Stimulated activated CD8-positive, alpha-beta memory T cell treated with anti-CD3 and anti-CD28 coated beads, Interleukin-12 subunit alpha, Interleukin-12 subunit beta, amount 100 ng/mL, for 24 hours (primary cell): Measurements from ENCODE around the gene ATP9B.
"Not testable (repeated sequence)": the region's sequence is repeated elsewhere in the genome, so short reads cannot be mapped to it uniquely, and the experiment has no call there.

Experiments used
- DNase-seq: peaks from one replicate; pipeline ENCODE4 v3.0.0-alpha.2; 2020; ENCODE audit errors: extremely low read depth

Gene ATP9B

GRCh38 chr18:79326413-79327198, 257.4 kb downstream of the ATP9B start:
- no peak for DNase-seq

DNA sequence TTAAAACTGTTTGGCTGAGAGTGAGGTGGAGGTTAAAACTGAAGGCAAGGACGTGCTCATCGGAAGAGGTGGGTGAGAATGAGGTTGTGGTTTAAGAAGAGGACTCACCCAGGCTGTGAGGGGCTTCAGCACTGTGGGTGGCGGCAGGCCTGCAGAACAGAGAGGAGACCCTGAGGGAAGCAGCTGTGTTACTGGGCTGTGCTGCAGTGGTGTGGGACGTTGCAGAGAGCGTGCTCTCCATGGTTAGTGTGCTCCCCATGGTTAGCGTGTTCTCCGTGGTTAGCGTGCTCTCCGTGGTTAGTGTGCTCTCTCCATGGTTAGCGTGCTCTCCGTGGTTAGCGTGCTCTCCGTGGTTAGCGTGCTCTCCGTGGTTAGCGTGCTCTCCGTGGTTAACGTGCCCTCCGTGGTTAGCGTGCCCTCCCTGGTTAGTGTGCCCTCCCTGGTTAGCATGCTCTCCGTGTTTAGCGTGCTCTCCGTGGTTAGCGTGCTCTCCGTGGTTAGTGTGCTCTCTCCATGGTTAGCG, 258.1 kb downstream of the ATP9B start:
- no peak for DNase-seq

DNA sequence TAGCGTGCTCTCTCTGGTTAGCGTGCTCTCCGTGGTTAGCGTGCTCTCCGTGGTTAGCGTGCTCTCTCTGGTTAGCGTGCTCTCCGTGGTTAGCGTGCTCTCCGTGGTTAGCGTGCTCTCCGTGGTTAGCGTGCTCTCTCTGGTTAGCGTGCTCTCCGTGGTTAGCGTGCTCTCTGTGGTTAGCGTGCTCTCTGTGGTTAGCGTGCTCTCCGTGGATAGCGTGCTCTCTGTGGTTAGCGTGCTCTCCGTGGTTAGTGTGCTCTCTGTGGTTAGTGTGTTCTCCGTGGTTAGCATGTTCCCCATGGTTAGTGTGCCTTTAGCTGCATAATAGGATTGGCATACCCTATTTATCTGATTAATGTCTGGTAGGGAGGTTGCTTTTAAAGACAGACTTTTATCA, 258.7 kb downstream of the ATP9B start:
- DNase-seq: not testable (repeated sequence)

DNA sequence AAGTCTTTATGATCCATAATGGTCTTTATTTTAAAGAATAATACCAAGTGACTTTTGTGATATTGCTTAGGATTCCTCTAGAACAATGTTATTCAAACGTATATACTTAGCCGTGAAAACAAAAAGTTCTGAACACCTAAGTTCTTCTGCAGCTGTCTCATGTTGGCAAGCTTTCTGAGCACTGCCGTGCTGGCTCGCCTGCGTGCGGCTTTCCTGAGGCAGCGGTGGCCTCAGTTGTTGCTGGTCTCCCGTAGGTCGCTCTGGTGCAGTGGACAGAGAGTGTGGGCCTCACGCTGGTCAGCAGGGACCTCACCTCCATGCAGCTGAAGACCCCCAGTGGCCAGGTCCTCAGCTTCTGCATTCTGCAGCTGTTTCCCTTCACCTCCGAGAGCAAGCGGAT, 259.7 kb downstream of the ATP9B start:
- no peak for DNase-seq

DNA sequence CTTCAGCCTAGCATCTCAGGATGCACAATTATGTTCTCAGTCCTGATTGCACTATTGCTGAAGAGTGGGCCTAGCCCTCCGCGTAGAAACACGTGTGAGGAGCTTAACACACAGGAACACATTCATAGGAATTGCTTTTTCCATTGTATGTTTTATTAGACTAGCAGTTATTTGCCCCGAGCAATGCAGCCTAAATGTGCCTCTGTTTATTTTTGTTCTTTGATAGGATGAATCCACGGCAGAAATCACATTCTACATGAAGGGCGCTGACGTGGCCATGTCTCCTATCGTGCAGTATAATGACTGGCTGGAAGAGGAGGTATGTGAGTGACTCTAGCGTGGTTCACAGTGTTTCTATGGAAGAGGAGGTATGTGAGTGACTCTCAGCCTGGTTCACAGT, 260.6 kb downstream of the ATP9B start:
- no peak for DNase-seq

DNA sequence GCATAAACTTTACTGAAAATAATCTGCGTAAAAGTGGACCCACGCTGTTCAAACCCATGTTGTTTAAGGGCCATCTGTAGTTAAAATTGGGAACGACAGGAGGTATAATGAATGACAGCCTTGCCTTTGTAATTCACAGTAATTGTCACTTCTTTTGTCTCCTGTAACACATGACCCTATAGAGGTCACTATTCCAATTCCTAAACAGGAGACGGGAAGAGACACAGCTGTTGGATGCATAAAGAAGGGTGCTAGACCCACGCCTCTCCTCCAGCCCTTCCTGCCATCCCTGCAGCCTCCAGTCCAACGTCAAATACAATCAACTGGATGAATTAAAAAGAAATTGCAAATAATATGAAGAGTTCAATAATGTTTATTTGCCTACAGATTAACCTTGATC, 263.5 kb downstream of the ATP9B start:
- DNase-seq: no peak

- DNase-seq: no peak
These were observed 263.9 kb downstream of the ATP9B start for GRCh38 chr18:79333046-79333445.

- no peak for DNase-seq
These were observed 265.5 kb downstream of the ATP9B start for GRCh38 chr18:79334496-79335233.

DNA sequence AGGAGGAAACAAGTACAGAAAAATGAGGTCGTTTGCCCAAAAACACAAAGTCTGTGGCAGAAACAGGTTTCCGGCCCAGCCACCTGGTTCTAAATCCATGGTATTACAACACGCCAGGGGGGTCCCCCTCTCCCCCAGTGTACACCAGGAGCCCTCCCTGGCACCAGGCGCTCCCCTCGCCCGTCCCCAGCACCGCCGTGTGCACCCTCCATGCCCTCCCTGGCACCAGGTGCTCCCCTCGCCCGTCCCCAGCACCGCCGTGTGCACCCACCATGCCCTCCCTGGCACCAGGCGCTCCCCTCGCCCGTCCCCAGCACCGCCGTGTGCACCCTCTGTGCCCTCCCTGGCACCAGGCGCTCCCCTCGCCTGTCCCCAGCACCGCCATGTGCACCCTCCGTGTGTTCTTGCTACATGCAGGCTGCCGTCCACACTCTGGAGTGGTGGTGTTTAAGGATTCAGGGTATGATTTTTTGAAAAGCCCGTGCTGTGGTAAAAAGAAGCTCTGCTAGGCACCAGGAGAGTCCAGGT, 266.7 kb downstream of the ATP9B start:
- no peak for DNase-seq

DNA sequence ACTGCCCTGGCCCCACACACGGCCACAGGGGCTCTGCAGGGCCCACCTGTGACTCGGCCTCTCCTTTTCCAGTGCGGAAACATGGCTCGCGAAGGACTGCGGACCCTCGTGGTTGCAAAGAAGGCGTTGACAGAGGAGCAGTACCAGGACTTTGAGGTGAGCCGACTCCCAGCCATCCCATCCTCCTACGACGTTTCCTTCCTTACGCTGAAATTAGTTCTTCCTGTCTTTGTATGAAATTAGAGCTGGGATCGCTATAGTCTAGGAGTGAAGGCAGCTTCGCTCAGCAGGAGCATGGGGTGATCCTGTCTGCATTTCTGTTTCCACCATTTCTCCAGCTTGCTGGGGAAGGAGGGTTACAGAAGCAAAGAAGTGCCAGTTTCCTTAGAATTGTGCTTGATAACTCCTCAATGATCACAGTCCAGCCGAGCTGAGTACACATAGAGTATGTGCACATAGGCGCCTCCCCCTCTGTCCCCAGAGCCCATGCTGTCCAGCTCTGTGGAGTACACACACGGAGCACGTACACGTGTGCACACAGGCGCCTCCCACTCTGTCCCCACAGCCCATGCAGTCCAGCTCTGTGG, 267.5 kb downstream of the ATP9B start:
- DNase-seq: no peak

- no peak for DNase-seq
These were observed 268.0 kb downstream of the ATP9B start for GRCh38 chr18:79337184-79337583.

DNA sequence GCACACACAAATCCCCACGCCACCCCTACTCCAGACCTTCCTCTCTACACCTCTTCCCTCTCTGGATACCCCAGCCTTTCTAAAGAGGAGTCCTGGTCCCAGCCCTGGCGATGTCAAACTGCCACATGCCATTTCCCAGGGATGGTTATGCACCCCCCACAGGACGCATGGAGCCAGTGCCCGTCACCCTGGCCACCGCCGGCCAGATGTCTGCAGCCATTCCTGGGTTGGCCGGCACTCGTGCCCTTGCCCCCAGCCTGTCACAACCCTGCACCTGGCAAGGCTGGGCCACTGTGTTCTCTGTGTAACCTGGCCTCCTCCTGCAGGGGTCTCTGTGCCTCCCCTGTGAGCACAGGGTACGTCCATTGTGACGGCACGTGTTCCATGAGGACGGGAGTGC, 268.4 kb downstream of the ATP9B start:
- DNase-seq: no peak

DNA sequence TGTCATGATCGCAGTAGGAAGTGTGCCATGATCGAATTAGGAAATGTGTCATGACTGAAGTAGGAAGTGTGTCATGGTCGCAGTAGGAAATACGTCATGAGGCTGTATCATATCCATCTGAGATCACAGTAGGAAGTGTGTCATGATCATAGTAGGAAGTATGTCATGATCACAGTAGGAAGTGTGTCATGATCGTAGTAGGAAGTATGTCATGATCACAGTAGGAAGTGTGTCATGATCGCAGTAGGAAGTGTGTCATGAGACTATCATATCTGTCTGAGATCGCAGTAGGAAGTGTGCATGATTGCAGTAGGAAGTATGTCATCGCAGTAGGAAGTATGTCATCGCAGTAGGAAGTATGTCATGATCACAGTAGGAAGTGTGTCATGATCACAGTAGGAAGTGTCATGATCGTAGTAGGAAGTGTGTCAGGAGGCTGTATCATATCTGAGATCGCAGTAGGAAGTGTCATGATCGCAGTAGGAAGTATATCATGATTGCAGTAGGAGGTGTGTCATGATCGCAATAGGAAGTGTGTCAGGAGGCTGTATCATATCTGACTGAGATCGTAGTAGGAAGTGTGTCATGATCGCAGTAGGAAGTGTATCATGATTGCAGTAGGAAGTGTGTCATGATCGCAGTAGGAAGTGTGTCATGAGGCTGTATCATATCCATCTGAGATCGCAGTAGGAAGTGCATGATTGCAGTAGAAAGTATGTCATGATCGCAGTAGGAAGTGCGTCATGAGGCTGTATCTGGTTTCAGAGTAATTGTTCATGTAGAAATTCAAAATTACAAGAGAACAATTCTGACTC, 270.1 kb downstream of the ATP9B start:
- no peak for DNase-seq

GRCh38 chr18:79343567-79344207, 274.5 kb downstream of the ATP9B start:
- DNase-seq: no peak

- DNase-seq: no peak
These were observed 275.0 kb downstream of the ATP9B start for GRCh38 chr18:79344208-79344581.

DNA sequence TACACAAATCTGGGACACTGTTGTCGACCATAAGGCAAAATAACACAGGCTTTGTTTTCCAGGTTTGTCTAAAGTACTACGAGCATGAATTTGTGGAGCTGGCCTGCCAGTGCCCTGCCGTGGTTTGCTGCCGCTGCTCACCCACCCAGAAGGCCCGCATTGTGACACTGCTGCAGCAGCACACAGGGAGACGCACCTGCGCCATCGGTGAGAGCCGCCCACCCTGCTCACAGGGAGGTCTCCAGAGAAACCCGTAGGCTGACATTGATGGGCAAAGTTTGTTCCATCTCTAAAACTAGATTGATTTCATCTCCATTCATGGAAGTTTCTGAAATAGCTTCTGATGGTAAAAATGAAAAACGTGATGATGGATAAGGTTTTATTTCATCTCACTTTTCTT, 276.2 kb downstream of the ATP9B start:
- no peak for DNase-seq

GRCh38 chr18:79345981-79346380, 276.8 kb downstream of the ATP9B start:
- DNase-seq: no peak

DNA sequence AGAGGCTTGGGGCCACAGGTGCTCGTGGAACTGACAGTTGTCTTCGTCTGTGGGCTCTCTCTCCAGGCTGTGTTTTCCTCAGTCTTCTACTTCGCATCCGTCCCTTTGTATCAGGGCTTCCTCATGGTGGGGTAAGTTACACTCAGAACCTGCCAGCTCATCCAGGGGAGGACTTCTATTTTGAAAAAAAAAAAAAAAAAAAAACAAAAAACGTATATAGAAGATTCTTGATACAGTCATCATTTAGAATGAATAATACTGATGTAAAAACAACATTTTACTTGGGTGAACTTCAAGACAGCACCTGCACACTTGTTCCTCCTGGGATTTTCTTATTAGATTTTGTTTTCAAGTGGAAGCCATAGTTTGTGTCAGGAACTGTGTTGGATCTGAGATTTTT, 278.9 kb downstream of the ATP9B start:
- no peak for DNase-seq

DNA sequence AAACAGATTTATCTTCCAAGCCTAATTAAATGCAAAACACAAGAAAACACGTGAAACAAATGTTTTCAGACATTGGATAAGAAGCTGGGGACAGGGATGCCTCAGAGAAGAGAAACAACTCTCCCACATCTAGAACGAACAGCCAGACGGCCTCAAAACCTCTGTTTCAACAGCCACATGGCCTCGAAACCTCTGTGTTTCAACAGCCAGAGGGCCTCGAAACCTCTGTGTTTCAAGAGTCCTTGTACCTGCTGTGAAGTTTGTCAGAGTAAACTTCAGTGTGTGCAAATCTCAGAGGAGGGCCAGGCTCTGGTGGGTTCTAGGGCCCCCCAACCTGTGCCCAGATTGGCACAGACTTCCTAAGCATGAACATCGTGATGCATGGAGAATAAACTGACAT, 283.2 kb downstream of the ATP9B start:
- DNase-seq: no peak

- DNase-seq: no peak
These were observed 284.1 kb downstream of the ATP9B start for GRCh38 chr18:79353267-79353666.

- no peak for DNase-seq
These were observed 285.2 kb downstream of the ATP9B start for GRCh38 chr18:79354350-79354749.
